Measurements from ENCODE around the gene FGD4. TPM values are rescaled to one million over a fixed set of nuclear protein-coding genes. Genes with fewer than 3 reads are reported as not detected.
"Not testable (repeated sequence)": the region's sequence is repeated elsewhere in the genome, so short reads cannot be mapped to it uniquely, and the experiment has no call there.

FGD4 gene
- total and polyA plus RNA-seq, 4 donors = 4.8 to 64.6 (median 24.2) TPM

DNA sequence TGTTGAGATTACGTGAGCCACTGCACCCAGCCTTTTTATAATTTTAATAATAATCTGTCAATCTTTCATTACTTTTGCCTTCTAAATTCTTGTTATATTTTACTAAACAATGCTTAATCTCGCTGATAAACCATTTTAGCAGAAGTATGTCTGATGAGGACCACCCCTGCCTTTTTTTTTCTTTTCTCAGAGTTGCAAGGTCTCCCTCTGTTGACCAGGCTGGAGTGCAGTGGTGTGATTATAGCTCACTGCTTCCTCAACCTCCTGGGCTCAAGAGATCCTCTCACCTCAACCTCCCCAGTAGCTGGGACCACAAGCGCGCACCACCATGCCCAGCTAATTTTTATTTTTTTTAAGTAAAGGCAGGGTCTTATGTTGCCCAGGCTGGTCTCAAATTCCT, 161.2 kb downstream of the FGD4 start:
- H3K27ac ChIP-seq (ENCODE audit: low read depth in 1 of 2, low read length in 1 of 2) = no peak overlapping the region
- TF ChIP-seq CTCF (IDR thresholded peaks at IDR 0.05; ENCODE audit: control extremely low read depth, extremely low read depth) = no peak
- peaks cover 0 to 4% (median under 1%) of the 10 kb centered on the region in 4 donors for H3K36me3 ChIP-seq (ENCODE audit: control insufficient read depth in 4 of 4, insufficient read depth in 4 of 4, low read length in 4 of 4)
- H3K4me3 ChIP-seq = no peak overlapping the region
- DNase-seq (no peak), ATAC-seq (ENCODE audit: insufficient read depth, low FRiP score) (no peak)
- H3K9me3 ChIP-seq (ENCODE audit: control insufficient read depth in 4 of 4, insufficient read depth in 3 of 4, low read length in 3 of 4) = no peaks in the 10 kb centered on the region
- WGBS, 2 donors = 96 to 99% methylated on average over 4 of the region's 4 CpGs
- H3K9ac ChIP-seq (ENCODE audit: insufficient read depth in 1 of 2, low read length in 2 of 2) = no peak overlapping the region
- H3K27me3 ChIP-seq (ENCODE audit: control insufficient read depth in 3 of 3, insufficient read depth in 3 of 3, low read length in 2 of 3) = no peaks in the 10 kb centered on the region
- H3K4me1 ChIP-seq (ENCODE audit: control insufficient read depth in 5 of 5, insufficient read depth in 5 of 5, low read length in 5 of 5) = peaks cover 0 to 18% (median 6%) of the 10 kb centered on the region in 5 donors

DNA sequence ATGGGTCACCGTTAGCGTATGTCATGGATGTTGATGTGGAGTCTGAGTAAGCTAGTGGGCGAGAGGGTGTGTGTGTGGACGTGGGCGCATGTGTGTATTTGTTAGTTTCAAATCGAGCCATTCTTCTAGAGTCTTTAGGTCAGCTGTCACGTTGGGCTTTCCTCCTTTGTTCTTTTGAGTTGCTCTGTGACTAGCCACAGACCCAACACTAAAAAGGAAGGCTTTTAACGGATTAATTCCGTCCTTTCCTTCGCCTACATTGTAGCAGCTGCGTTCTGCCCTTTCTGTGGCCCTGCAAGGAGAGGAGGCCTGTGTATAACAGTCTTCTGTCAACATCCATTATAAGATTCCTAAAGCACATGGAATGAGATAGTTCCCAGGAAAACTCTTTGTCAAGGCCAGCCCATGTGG, 162.6 kb downstream of the FGD4 start:
- H3K27me3 ChIP-seq (ENCODE audit: control insufficient read depth in 3 of 3, insufficient read depth in 3 of 3, low read length in 2 of 3) = no peaks in the 10 kb centered on the region
- 72 to 80% methylated on average over 11 of the region's 11 CpGs for WGBS, 2 donors
- no peak overlapping the region for H3K4me3 ChIP-seq
- no peak overlapping the region for H3K9ac ChIP-seq (ENCODE audit: insufficient read depth in 1 of 2, low read length in 2 of 2)
- peak in 1 of 3 donors; percentile 8 for DNase-seq
- H3K36me3 ChIP-seq (ENCODE audit: control insufficient read depth in 4 of 4, insufficient read depth in 4 of 4, low read length in 4 of 4) = peaks cover 0 to 4% (median 1%) of the 10 kb centered on the region in 4 donors
- TF ChIP-seq CTCF (IDR thresholded peaks at IDR 0.05; ENCODE audit: control extremely low read depth, extremely low read depth) = no peak
- peak overlapping the region; percentile 59 to 68 for H3K27ac ChIP-seq (ENCODE audit: low read depth in 1 of 2, low read length in 1 of 2)
- H3K9me3 ChIP-seq (ENCODE audit: control insufficient read depth in 4 of 4, insufficient read depth in 3 of 4, low read length in 3 of 4) = no peaks in the 10 kb centered on the region
- H3K4me1 ChIP-seq (ENCODE audit: control insufficient read depth in 5 of 5, insufficient read depth in 5 of 5, low read length in 5 of 5) = peaks cover 0 to 25% (median 6%) of the 10 kb centered on the region in 5 donors
- no peak for ATAC-seq (ENCODE audit: insufficient read depth, low FRiP score)

DNA sequence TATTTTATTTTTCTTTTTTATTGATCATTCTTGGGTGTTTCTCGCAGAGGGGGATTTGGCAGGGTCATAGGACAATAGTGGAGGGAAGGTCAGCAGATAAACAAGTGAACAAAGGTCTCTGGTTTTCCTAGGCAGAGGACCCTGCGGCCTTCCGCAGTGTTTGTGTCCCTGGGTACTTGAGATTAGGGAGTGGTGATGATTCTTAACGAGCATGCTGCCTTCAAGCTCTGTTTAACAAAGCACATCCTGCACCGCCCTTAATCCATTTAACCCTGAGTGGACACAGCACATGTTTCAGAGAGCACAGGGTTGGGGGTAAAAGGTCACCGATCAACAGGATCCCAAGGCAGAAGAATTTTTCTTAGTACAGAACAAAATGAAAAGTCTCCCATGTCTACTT, 163.1 kb downstream of the FGD4 start:
- ATAC-seq (ENCODE audit: insufficient read depth, low FRiP score); H3K4me3 ChIP-seq; DNase-seq; H3K36me3 ChIP-seq (ENCODE audit: control insufficient read depth in 4 of 4, insufficient read depth in 4 of 4, low read length in 4 of 4); H3K9ac ChIP-seq (ENCODE audit: insufficient read depth in 1 of 2, low read length in 2 of 2); H3K27me3 ChIP-seq (ENCODE audit: control insufficient read depth in 3 of 3, insufficient read depth in 3 of 3, low read length in 2 of 3); H3K9me3 ChIP-seq (ENCODE audit: control insufficient read depth in 4 of 4, insufficient read depth in 3 of 4, low read length in 3 of 4): not testable (repeated sequence)
- H3K27ac ChIP-seq (ENCODE audit: low read depth in 1 of 2, low read length in 1 of 2) = peak overlapping the region in 1 of 2 donors; percentile 59
- peaks cover 0 to 29% (median 6%) of the 10 kb centered on the region in 5 donors for H3K4me1 ChIP-seq (ENCODE audit: control insufficient read depth in 5 of 5, insufficient read depth in 5 of 5, low read length in 5 of 5)
- WGBS, 2 donors = 59 to 75% methylated on average over 4 of the region's 6 CpGs

GRCh38 chr12:32566663-32567295, 167.4 kb downstream of the FGD4 start:
- Histone ChIP-seq H3K27ac (ENCODE audit: low read depth in 1 of 2, low read length in 1 of 2) (peak overlapping the region; percentile 26 to 67), H3K36me3 (ENCODE audit: control insufficient read depth in 4 of 4, insufficient read depth in 4 of 4, low read length in 4 of 4) (peaks cover 0 to 4% (median 1%) of the 10 kb centered on the region in 4 donors), H3K9ac (ENCODE audit: insufficient read depth in 1 of 2, low read length in 2 of 2) (no peak overlapping the region), H3K4me1 (ENCODE audit: control insufficient read depth in 5 of 5, insufficient read depth in 5 of 5, low read length in 5 of 5) (peaks cover 0 to 30% (median 0%) of the 10 kb centered on the region in 5 donors), H3K4me3 (no peak overlapping the region), H3K9me3 (ENCODE audit: control insufficient read depth in 4 of 4, insufficient read depth in 3 of 4, low read length in 3 of 4) (no peaks in the 10 kb centered on the region), H3K27me3 (ENCODE audit: control insufficient read depth in 3 of 3, insufficient read depth in 3 of 3, low read length in 2 of 3) (no peaks in the 10 kb centered on the region)
- DNase-seq = no peak
- 49 to 62% methylated on average over 2 of the region's 2 CpGs for WGBS, 2 donors
- TF ChIP-seq CTCF (IDR thresholded peaks at IDR 0.05; ENCODE audit: control extremely low read depth, extremely low read depth) = no peak
- ATAC-seq (ENCODE audit: insufficient read depth, low FRiP score) = peak; percentile 54

Measured in lung (tissue), 12 donors.